Esophagus mucosa (tissue), 1 donor: ENCODE measurements around the gene VAT1L. TPM values are rescaled to one million over a fixed set of nuclear protein-coding genes. Genes with fewer than 3 reads are reported as not detected.

ENCODE experiments used
- ATAC-seq: fragments of 200-7000 bp; cut with Tn5 transposase; one replicate; pipeline ENCODE4 v1.9.1; 2020
- total RNA-seq: library from RNA; stranded (reverse); gene quantifications from one replicate; pipeline ENCODE4 v1.2.4, GENCODE V29; 2023
- donor health status: DM: yes; HTN: yes; CAD: no.

VAT1L gene
- total RNA-seq, 1 donor from 2014 or later = 0.08 TPM

- ATAC-seq = no peak
Observed at GRCh38 chr16:77873066-77873465, 84.7 kb downstream of the VAT1L start.

DNA sequence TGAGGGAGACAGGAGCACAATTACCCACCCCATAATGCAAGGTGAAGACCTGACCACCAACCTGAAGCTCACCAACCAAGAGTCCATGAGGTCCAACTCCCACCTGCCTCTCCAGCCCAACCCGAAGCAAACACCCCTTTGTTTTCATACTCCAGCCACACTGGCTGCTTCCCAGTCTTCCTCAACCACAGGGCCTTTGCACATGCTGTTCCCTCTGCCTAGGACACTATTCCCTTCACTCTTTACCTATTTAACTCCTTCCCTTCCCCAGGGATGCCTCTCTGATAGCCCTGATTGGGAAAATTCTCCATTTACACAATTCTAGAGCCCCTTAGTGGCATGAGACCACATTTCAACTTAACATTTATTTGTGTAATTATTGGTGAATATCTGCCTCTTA lies 86.0 kb downstream of the VAT1L start:
- no peak for ATAC-seq

DNA sequence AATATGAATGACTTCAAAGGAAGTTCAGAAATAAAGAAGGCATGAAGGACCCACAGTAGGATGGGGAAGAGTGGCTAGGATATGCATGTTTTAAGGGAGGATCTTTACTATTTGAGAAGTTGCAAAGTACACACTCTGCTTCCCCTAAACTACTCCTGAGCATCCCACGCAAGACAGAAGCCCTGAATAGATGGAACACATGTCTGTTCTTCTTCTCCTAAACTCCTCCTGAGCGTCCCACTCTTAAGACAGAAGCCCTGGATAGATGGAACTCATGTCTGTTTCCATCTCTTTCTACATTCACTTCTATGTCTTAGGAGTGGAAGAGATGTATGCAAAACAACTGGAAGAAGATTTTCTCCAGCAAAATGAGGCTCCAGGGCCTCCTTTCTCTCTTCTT lies 88.4 kb downstream of the VAT1L start:
- ATAC-seq = no peak

- ATAC-seq = no peak
Observed at GRCh38 chr16:77877712-77878347, 89.5 kb downstream of the VAT1L start.

DNA sequence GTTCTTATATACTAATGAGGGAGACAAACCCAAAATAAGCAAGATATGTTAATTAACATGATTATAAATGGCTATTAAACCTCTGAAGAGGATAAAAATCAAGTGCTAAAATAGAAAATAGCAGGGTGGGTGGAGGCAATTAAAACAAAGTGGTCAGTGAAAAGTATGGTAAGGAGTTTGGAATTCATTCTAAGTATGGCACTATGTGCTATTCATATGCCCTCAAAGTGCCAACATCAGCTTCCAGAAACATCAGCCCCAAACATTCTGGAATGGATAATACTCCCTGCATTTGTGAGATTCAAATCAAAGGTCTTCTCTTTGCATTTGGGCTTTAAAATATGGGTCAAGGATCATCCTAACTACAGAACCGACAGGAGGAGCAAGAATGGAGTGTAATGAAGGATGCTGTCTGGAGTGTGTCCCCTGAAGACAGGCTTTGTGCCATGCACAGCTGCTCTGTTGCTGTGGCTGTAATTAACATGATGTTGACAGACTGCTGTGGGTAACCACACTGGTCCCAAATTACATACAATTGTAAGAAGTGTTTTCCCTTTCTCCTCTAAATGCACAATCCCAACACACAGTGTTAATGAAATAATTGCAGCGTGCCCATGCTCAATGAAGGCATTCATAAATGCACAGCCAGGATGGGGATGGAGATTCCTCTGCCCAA lies 93.1 kb downstream of the VAT1L start:
- ATAC-seq = no peak

DNA sequence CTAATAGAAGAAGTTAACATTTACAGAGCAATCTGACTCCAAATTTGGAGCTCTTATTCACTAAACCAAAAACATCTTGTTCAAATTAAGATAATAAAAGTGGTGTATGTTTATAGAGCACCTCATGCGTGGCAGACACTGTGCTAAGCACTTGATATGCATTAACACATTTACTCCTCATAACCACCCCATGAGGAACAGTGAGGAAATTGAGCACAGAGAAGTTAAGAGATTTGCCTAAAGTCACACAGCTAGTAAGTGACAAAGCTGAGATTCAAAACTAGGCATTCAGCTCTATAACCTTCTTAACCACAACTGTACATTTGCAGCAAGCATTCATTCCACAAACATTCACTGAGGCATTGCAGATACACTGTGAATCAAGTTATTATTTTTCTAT lies 94.0 kb downstream of the VAT1L start:
- no peak for ATAC-seq

- no peak for ATAC-seq
Observed at GRCh38 chr16:77885571-77886295, 97.4 kb downstream of the VAT1L start.

DNA sequence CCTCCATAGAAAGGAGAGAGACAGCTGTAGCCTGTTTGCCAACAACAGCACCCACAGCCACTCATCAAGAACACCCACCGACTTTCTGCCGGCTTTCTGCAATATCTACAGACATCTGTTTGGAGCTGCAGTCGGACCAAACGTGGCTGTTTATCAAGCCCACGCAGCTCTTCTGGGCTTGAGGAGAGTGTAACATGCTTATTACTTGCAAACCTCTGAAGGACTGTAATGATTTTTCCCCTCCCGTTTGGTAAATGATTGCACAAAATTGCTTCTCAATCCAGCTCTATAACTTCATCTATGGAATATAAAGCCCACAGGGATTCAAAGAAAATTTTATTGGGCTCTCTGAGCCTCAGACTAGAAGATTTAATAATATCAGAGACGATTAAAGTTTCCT lies 100.5 kb downstream of the VAT1L start:
- no peak for ATAC-seq

DNA sequence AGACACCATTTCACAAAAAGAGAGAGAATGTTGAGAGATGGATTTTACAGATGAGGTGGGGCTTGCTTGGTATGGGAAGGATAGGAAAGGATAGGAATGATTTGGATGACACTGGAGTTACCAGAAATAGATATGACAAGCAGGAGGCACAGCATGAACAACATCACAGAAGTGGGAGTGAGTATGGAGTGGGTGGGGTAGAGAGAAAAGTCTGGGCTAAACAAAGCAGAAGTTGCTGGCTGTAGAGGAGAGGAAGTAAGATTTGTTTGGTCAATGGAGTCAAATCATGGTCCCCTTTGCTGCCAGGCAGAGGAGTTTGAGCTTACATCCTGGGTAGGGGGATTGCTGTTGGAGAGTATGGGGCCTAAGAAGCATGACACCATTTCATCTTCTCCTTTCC lies 101.7 kb downstream of the VAT1L start:
- ATAC-seq = no peak

DNA sequence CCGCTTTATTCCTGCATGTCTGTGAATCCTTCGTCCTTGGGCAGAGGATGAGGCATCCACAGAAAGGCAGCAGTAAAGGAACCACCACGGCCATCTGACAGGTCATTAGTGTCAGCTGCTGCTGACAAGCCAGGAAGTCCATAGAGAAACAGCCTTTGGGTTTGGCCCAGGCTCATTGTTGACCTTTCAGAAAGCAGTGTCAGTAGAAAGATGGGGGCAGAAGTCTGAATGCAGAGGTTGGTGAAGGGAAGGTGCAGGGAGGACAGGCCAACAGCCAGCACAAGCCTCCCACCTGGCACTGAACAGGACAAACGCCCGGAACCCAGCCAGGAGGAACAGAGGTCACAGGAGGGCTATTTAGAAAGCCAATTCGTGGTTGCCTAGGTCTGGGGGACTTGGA lies 105.8 kb downstream of the VAT1L start:
- ATAC-seq = no peak

DNA sequence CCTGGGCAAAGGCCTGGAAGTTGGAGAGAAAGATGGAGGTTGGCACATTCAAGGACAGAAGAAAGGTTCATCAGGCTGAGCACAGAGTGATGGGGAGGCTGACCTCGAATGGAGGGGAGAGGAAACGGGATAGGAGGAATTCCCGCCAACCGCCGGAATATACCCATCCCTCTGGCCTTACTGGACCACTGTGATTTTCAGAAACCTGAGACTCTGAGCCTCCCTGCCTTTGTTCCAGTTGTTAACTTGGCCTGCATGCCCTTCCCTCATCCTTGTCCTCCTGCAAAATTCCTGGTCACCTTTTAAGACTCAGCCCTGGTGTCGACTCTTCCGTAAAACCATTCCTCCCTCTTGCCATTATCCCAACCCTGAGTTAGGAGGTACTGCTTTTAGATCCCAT lies 107.6 kb downstream of the VAT1L start:
- ATAC-seq = no peak

- no peak for ATAC-seq
Observed at GRCh38 chr16:77896415-77897128, 108.2 kb downstream of the VAT1L start.

DNA sequence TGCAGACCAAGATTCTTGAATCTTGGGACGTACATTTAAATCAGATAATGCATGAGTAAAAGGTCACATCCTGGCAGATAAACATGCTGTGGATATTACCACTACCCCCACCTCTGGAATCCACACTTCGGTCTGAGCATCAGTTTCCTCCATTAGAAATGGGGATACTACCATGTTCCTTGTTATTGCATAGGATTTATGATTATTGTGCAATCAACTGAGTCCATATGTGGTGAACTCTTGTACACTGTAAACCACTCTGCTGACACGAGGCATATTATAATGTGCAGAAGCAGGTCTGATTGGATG lies 108.7 kb downstream of the VAT1L start:
- no peak for ATAC-seq

DNA sequence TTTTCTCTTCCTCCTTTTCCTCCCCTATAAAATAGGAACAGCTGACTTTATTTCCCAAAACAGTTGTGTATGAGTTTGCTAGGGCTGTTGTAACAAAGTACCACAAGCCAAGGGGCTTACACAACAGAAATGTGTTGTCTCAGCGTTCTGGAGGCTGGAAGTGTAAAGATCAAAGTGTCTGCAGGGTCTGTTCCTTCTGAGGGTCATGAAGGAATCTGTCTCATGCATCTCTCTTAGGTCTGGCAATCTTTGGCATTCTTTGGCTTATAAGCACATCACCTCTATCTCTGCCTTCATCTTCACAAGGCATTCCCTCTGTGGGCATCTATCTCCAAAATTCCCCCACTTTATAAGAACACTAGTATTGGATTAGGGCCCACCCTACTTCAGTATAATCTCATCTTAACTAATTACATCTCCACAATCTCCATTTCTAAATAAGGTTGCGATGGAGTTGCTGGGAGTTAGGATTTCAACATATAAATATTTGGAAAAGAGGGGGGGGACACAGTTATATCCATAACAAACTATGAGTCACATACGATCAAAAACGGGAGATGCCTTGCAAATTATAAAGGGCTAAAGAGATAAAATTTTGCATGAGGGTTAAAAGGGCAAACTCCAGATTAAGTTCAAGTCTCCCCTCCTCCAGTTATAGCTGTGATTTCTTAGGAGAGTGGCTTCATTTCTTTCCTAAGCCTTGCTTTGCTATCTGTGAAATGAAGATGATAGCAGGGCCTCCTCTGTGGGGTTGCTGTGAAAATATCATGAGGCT lies 109.7 kb downstream of the VAT1L start:
- no peak for ATAC-seq

DNA sequence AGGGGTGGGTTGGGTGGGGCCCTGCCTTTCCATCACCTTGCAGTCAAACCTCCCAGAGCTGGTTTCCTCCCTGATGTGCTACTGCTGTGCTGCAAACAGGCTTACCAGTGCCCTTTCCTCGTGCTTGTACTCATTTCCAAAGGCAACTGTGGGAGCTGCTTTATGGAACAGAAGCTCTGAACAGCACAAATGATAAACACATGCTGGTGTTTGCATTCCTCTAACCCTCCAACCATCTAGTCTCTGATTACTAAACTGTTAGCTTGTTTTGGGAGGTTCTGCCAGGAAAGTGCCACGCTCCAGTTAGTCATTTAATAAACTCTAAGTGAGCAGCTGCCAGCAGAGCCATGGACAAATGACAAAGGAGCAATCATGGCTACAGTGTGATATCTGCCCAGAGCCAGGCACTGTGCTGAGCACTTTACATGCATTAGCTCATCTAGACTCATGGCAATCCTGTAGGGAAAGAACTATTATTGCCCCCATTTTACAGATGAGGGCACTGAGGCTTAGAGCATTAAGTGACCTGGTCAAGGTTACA lies 110.4 kb downstream of the VAT1L start:
- ATAC-seq = no peak

- no peak for ATAC-seq
Observed at GRCh38 chr16:77899416-77899815, 111.1 kb downstream of the VAT1L start.

DNA sequence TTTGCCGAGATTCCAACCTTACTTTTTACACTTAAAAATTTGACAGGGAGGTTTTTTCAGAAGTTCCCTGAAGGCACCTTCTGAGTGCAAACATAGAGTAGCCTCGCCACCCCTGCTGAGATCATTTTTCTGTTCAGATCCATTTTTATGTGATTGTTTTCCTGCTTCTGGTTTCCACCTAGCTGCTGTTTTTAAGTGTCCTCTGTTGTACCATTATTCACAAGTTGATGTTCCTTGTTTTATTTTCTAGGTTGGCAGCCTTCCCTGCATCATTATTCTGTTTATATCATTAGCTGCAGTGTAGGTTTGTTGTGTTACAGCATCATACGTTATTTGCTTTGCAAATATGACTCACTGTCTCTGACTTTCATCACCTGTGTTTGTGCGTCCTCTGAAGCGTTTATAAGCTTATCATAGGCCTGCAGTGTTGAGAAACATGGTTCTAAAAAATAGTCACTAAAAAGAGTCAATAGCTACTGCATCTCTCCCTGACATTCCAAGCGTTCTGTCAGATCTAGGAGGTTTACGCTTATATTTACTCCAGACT lies 117.1 kb downstream of the VAT1L start:
- no peak for ATAC-seq

- no peak for ATAC-seq
Observed at GRCh38 chr16:77910021-77910420, 121.7 kb downstream of the VAT1L start.

- ATAC-seq = no peak
Observed at GRCh38 chr16:77912617-77913016, 124.3 kb downstream of the VAT1L start.

DNA sequence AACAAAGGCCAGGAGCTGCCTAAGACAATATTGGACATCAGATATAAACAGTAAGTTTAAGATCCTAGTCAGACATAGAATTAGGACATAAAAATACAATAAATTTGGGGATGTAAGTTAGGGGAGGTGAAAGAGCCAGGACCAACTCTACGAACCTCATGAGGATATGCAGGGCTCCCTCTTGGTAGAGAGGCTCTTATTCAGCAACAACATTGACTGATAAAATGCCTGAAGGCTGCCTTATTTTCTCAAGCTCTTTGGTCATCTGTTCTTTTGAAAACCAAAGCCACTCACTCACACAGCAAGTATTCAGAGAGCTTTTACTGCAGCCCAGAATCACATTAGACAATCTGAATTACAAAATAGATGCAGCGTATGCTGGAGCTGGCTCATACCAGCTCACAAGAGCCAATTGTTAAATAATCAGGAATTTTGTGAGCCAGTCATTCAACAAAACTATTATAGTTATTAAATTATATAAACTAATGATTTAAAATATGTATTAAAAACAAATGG lies 125.4 kb downstream of the VAT1L start:
- no peak for ATAC-seq

DNA sequence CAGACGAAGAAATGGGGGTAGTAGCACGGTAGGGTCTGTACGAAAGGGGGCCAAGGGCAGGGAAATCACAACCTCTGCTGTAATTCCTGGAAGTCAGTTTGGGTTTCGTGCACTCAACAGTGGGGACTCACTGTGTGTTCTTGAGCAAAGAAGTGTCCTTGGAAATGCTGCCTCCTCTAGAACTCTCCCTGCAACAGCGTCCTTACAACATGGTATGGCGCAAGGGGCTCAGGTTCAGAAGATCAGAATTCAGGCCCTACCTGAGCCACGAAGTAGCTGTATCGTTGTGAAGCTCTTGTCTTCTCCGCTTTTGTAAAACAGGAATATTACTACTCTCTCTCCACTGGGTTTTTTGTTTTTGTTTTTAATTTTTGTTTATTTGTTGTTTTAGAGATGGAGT lies 127.7 kb downstream of the VAT1L start:
- no peak for ATAC-seq

GRCh38 chr16:77917971-77918370 lies 129.6 kb downstream of the VAT1L start:
- ATAC-seq = no peak
